Naive thymus-derived CD8-positive, alpha-beta T cell (primary cell): Measurements from ENCODE around the gene LRRC63. TPM values are rescaled to one million over a fixed set of nuclear protein-coding genes. Genes with fewer than 3 reads are reported as not detected.
A peak's percentile ranks its signal among the peaks of the same experiment; 100 is the strongest.
"Not testable (repeated sequence)": the region's sequence is repeated elsewhere in the genome, so short reads cannot be mapped to it uniquely, and the experiment has no call there.

Source experiments
- ATAC-seq, 2 donors: fragments of 150-1000 bp; cut with Tn5 transposase in 1 of 2; sonication (Bioruptor Pico), chemical (Tn5 transposase) in 1 of 2; 1 replicate in 1 of 2; 2 replicates in 1 of 2; pipeline ENCODE4 v1.10.0; 2021; ENCODE audit warnings: mild to moderate bottlenecking in 2 of 2, moderate library complexity in 2 of 2
- POLR2A ChIA-PET: fragments of 350-600 bp; sonication (Branson Sonifier 250); formaldehyde crosslinking; loops from one replicate; lab custom pipeline; 2021; ENCODE audit warnings: antibody characterized with exemption; lab: Charles Lee
- DNase-seq, 10 donors: peaks; one replicate each; pipeline versions ENCODE4 v3.0.0 to v3.0.0-alpha.2; 2020 to 2022
- H3K27ac Mint-ChIP-seq, 10 donors: one replicate each; pipeline ENCODE4 v1.8.0; 2020 to 2022; ENCODE audit warnings: mild to moderate bottlenecking in 10 of 10, mixed read lengths in 10 of 10, moderate library complexity in 4 of 10, inconsistent platforms in 1 of 10
- H3K27me3 Mint-ChIP-seq, 5 donors: one replicate each; pipeline ENCODE4 v1.8.0; 2021 to 2022; ENCODE audit warnings: mixed read lengths in 5 of 5
- H3K36me3 Mint-ChIP-seq, 3 donors: one replicate each; pipeline ENCODE4 v1.8.0; 2020 to 2022; ENCODE audit warnings: mixed read lengths in 3 of 3, mild to moderate bottlenecking in 2 of 3, inconsistent platforms in 1 of 3
- H3K4me1 Mint-ChIP-seq, 4 donors: one replicate each; pipeline ENCODE4 v1.8.0; 2021 to 2022; ENCODE audit warnings: mixed read lengths in 4 of 4
- H3K4me3 Mint-ChIP-seq, 10 donors: one replicate each; pipeline ENCODE4 v1.8.0; 2020 to 2022; ENCODE audit warnings: mild to moderate bottlenecking in 10 of 10, mixed read lengths in 10 of 10, moderate library complexity in 6 of 10, inconsistent platforms in 1 of 10
- H3K9me3 Mint-ChIP-seq, 9 donors: one replicate each; pipeline ENCODE4 v1.8.0; 2020 to 2022; ENCODE audit warnings: mixed read lengths in 9 of 9, mild to moderate bottlenecking in 3 of 9, inconsistent platforms in 1 of 9, moderate library complexity in 1 of 9
- polyA plus RNA-seq, 3 donors: library from polyadenylated mRNA; unstranded; fragments of 300-500 nt; fragmentation: Illumina TruSeq; gene quantifications; one replicate each; pipeline ENCODE4 v1.2.3, GENCODE V29; 2021
- total RNA-seq, 8 experiments: library from RNA in 2 of 8; stranded (reverse) in 2 of 8; gene quantifications; one replicate each; pipeline ENCODE4 v1.2.3 and lab custom pipeline; 2021 to 2026

Gene LRRC63
- total and polyA plus RNA-seq, 5 experiments from 2014 or later, result 0.22 to 0.62 (median 0.37) TPM; not detected in 1

DNA sequence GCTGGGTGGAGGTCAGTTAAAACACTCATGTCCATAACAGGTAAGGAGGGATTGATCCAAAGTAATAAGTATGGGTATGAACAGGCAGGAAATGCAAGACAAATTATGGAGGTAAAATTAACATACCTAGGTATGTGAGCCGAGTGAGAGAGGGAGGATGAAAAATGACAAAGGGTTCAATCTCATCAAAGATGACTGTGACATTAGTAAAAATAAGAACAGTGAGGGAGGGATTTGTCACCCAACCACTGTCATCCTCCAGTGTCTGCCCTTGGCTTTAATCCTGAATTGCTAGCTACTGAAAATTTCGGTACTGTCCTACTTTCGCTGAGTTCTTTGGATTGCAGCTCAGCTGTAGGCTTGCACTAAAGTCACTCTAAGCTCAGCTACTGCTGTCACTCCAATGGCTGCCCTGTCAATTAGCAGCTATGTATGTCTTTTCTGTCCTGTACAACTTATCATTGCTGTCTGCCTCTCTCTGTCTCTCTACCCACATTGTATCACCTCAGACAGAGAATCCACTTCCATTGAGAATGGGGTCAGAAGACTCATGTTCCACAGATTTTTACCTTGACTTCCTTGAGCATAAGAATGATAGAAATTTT is 62.5 kb downstream of the LRRC63 start:
- DNase-seq (no peak), ATAC-seq (no peak)
- H3K9me3 Mint-ChIP-seq, result no peaks in the 10 kb centered on the region
- peak overlapping the region in 1 of 10 donors; percentile 4 for H3K27ac Mint-ChIP-seq
- no peaks in the 10 kb centered on the region for H3K36me3 Mint-ChIP-seq
- no peak overlapping the region for H3K4me3 Mint-ChIP-seq
- peaks cover 0 to 2% (median 0%) of the 10 kb centered on the region in 5 donors for H3K27me3 Mint-ChIP-seq
- H3K4me1 Mint-ChIP-seq, result peaks cover 0 to 8% (median 4%) of the 10 kb centered on the region in 4 donors
- POLR2A ChIA-PET, result no interaction called here

DNA sequence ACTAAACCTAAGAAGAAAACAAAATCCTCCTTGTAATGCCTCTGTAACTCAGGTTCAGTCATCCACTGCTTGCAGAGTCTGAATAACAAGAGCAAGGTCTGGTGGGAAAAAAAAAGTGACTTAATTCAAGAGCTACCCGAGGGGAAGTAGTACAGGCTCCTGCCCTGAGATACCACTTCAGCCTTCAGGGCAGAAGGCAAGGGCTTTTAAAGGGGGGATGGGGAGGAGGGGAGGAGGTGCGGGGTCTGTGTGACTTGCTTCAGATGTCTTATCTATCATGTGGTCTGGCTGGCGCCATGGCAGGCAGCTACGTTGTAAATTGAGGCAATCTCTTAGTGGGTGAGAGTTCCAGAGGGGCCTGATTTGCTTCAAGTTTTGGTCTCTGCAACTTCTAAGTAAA is 66.7 kb downstream of the LRRC63 start:
- Mint-ChIP-seq H3K4me1 (peaks cover 0 to 8% (median 4%) of the 10 kb centered on the region in 4 donors), H3K27me3 (no peaks in the 10 kb centered on the region), H3K27ac (peak overlapping the region in 4 of 10 donors; percentile 5 to 74 (median 42)), H3K4me3 (no peak overlapping the region), H3K9me3 (no peaks in the 10 kb centered on the region), H3K36me3 (no peaks in the 10 kb centered on the region)
- POLR2A ChIA-PET, result no interaction called here
- DNase-seq (no peak), ATAC-seq (peak in 1 of 2 donors; percentile 33)

DNA sequence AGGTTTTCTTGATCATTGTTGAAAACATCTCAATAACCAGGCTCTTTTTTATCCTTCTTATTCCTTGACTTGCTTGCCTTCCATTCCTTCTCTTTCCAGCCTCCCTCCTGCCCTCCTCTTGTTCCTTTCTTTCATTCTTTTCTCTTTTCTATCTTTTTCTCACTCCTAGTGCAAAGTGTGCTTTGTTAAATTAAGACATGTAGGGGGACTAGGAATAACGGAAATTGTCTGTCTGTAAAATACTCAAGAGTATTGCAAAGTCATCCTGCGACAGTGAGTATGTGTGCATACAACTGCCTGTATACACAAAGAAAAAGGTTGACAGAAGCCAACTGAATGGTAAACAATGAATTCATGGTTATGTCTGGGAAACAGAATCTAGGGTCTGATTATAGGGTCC is 70.1 kb downstream of the LRRC63 start:
- Mint-ChIP-seq H3K27me3 (no peaks in the 10 kb centered on the region), H3K4me3 (no peak overlapping the region), H3K4me1 (peaks cover 0 to 8% (median 4%) of the 10 kb centered on the region in 4 donors), H3K27ac (peak overlapping the region in 2 of 10 donors; percentile 3 to 10), H3K36me3 (no peaks in the 10 kb centered on the region), H3K9me3 (no peaks in the 10 kb centered on the region)
- ATAC-seq (no peak), DNase-seq (no peak)
- POLR2A ChIA-PET, result no interaction called here

DNA sequence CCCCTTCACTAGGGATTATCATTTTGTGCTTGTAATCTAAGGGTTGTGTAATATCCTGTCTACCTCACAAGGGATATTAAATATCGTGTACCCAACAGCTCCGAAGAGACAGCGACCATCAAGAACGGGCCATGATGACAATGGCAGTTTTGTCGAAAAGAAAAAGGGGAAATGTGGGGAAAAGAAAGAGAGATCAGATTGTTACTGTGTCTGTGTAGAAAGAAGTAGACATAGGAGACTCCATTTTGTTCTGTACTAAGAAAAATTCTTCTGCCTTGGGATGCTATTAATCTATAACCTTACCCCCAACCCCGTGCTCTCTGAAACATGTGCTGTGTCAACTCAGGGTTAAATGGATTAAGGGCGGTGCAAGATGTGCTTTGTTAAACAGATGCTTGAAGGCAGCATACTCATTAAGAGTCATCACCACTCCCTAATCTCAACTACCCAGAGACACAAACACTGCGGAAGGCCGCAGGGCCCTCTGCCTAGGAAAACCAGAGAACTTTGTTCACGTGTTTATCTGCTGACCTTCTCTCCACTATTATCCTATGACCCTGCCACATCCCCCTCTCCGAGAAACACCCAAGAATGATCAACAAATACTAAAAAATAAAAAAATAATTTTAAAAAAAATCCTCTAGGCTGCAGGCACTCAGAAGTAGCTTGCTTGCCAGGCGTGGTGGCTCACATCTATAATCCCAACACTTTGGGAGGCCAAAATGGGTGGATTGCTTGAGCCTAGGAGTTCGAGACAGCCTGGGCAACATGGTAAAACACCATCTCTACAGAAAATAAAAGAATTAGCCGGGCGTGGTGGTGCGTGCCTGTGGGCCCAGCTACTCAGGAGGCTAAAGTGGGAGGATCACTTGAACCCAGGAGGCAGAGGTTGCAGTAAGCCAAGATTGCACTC is 72.4 kb downstream of the LRRC63 start:
- H3K36me3 Mint-ChIP-seq, DNase-seq, H3K9me3 Mint-ChIP-seq, ATAC-seq, H3K4me3 Mint-ChIP-seq, H3K27me3 Mint-ChIP-seq, H3K4me1 Mint-ChIP-seq: not testable (repeated sequence)
- POLR2A ChIA-PET, result interaction anchor here (0.6 kb wide), 1 partner anchor 110 kb away, joined by 5 read pairs; no protein-coding TSS in a partner anchor
- peak overlapping the region in 1 of 10 donors; percentile 60 for H3K27ac Mint-ChIP-seq

DNA sequence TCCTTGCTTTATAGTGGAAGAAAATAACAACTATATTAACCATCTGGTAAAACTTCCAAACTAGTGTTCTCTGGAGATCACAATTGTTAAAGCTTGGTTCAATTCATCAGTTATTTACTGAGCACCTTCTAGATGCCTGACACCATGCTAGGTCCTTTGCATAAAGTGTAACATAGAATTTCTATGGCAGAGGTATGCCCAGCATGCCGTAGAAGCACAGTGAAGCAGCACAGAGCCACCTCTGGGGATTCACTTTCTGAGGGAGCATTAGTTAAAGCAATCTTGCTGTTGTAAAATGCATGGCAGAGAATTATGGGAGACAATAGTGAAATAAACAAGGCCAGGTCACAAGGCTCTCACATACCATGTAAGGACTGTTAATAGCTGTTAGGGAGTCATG is 75.2 kb downstream of the LRRC63 start:
- Mint-ChIP-seq H3K9me3 (no peaks in the 10 kb centered on the region), H3K4me1 (peaks cover 3 to 14% (median 8%) of the 10 kb centered on the region in 4 donors), H3K27me3 (no peaks in the 10 kb centered on the region), H3K4me3 (no peak overlapping the region), H3K27ac (no peak overlapping the region), H3K36me3 (no peaks in the 10 kb centered on the region)
- POLR2A ChIA-PET, result no interaction called here
- ATAC-seq, result no peak
- no peak for DNase-seq

DNA sequence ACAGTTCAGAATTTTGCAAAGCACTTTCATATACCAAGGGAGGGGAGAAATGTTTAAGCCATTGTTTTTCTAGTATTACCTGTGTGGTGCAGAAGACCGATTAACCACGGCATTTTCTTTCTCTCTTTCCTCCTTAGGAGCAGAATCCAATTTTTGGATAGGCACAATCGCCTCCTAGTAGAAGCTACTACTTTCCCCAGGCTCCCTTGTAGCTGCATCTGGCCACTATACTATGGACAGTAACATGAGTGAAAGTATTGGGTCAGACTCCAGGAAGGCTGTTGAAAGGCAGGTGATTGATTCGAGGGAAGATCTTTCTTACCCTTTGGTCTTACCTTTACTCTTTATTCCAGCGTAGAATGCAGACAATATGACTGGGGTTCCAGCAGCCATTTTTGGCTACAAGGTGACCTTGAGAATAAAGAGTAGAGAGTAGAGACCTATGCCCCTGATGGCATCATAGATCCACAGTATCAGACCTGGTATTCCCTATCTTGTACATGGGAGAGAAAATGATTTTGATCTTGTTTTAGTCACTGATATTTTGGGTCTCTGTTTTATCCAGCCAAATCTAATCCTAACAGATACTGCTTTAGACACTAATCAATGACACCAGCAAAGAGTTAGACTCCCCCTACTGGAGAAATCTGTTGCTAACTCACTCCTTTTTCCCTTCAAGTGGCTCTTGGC is 77.0 kb downstream of the LRRC63 start:
- POLR2A ChIA-PET, result interaction anchor here (0.7 to 1.0 kb wide), 2 partner anchors 33 to 113 kb away, joined by 3 to 8 read pairs; no protein-coding TSS in a partner anchor
- H3K27me3 Mint-ChIP-seq, result no peaks in the 10 kb centered on the region
- no peaks in the 10 kb centered on the region for H3K9me3 Mint-ChIP-seq

DNA sequence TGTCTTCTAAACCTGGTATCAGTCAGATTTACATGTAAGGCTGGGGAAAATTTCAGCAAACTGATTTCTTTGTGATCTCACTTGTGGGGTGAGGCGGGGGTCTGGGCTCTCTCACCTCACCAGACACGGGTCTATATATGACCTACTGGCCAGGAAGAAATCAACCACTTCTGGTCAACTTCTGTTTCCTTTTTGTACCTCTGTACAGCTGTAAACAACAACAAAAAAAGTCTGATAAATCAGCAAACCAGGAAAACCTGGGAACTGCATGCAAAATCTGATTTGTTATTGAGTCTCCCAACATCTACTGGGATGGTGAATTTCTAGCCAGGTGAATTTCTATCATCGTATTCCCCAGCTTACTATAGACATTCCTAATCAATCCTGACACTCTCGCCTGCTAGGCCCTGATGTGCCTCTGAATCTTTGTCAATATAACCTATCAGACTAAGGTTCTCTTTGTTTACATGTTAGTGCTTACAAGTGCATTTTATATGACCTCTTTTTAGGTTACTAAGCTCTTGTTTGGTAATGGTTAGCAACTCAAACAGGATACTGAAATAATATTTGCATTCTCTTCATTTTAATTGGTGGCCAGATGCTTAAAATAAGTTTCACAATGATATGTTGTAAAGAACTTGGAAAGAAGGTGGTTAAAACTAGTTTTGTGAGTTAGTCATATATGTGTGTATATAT is 77.7 kb downstream of the LRRC63 start:
- Mint-ChIP-seq H3K9me3 (no peaks in the 10 kb centered on the region), H3K4me1 (peaks cover 15 to 32% (median 24%) of the 10 kb centered on the region in 4 donors), H3K27me3 (no peaks in the 10 kb centered on the region), H3K27ac (peak overlapping the region in 5 of 10 donors; percentile 5 to 61 (median 21)), H3K4me3 (no peak overlapping the region), H3K36me3 (no peaks in the 10 kb centered on the region)
- DNase-seq, result no peak
- no peak for ATAC-seq
- POLR2A ChIA-PET, result interaction anchor here (0.5 to 1.2 kb wide), 5 partner anchors 10 to 128 kb away, joined by 3 to 8 read pairs (median 3); no protein-coding TSS in a partner anchor

More for the DNA sequence above, 77.0 kb downstream of the LRRC63 start:
- H3K4me3 Mint-ChIP-seq, result no peak overlapping the region
- H3K27ac Mint-ChIP-seq, result peak overlapping the region in 6 of 10 donors; percentile 5 to 61 (median 22)
- H3K36me3 Mint-ChIP-seq, result no peaks in the 10 kb centered on the region
- peak; percentile 85 to 87 for ATAC-seq
- peak in 5 of 10 donors; percentile 12 to 74 (median 69) for DNase-seq
- peaks cover 12 to 25% (median 19%) of the 10 kb centered on the region in 4 donors for H3K4me1 Mint-ChIP-seq

DNA sequence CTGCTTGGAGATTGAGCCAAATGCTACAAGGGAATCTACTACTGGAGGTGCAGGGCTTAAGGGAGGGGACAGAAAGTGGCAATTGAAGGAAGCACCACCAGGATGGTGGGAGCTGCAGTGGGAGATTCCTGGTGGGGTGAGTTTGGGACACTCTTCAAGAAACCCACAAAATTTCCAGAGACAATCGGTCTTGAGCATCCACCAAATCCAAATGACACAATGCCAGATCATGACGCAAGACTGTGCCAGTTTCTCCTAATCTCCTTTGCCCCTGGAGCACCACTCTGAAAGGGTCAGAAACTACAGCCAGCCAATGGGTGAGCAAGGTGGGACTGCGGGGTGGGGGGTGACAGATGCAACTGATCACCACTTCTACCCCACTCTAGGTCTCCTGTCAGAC is 78.7 kb downstream of the LRRC63 start:
- POLR2A ChIA-PET, result interaction anchor here (0.7 to 1.2 kb wide), 2 partner anchors 9 to 86 kb away, joined by 3 read pairs; no protein-coding TSS in a partner anchor
- no peaks in the 10 kb centered on the region for H3K27me3 Mint-ChIP-seq
- H3K36me3 Mint-ChIP-seq, result no peaks in the 10 kb centered on the region
- peak overlapping the region in 4 of 10 donors; percentile 11 to 66 (median 22) for H3K27ac Mint-ChIP-seq
- H3K9me3 Mint-ChIP-seq, result no peaks in the 10 kb centered on the region
- H3K4me3 Mint-ChIP-seq, result no peak overlapping the region
- H3K4me1 Mint-ChIP-seq, result peaks cover 15 to 40% (median 34%) of the 10 kb centered on the region in 4 donors
- no peak for DNase-seq
- ATAC-seq, result no peak

DNA sequence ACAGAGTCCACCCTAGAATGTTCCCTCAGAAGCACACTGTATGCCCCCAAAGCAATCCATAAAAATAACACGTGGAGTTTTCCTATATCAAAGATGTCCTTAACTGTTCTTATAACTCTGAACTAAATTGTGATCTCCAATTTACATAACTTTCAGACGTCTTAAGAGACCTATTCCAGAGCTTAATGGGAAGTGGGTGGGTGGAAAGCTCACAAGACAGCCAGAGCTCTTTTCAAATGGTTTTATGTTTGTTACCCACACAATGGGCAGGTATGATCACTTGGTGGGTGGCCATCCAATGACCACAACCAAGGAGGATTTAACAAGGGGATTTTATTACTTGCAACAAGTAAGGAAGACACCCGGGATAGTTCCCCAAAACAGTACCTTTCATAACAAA is 81.7 kb downstream of the LRRC63 start:
- peaks cover 29 to 70% (median 64%) of the 10 kb centered on the region in 4 donors for H3K4me1 Mint-ChIP-seq
- POLR2A ChIA-PET, result interaction anchor here (0.7 to 5.9 kb wide), 2 partner anchors 27 to 133 kb away, joined by 3 to 74 read pairs; no protein-coding TSS in a partner anchor
- peak overlapping the region in 7 of 10 donors; percentile 34 to 71 (median 61) for H3K4me3 Mint-ChIP-seq
- DNase-seq (no peak), ATAC-seq (no peak)
- no peaks in the 10 kb centered on the region for H3K27me3 Mint-ChIP-seq
- no peaks in the 10 kb centered on the region for H3K36me3 Mint-ChIP-seq
- peak overlapping the region; percentile 83 to 96 (median 93) for H3K27ac Mint-ChIP-seq
- H3K9me3 Mint-ChIP-seq, result no peaks in the 10 kb centered on the region

DNA sequence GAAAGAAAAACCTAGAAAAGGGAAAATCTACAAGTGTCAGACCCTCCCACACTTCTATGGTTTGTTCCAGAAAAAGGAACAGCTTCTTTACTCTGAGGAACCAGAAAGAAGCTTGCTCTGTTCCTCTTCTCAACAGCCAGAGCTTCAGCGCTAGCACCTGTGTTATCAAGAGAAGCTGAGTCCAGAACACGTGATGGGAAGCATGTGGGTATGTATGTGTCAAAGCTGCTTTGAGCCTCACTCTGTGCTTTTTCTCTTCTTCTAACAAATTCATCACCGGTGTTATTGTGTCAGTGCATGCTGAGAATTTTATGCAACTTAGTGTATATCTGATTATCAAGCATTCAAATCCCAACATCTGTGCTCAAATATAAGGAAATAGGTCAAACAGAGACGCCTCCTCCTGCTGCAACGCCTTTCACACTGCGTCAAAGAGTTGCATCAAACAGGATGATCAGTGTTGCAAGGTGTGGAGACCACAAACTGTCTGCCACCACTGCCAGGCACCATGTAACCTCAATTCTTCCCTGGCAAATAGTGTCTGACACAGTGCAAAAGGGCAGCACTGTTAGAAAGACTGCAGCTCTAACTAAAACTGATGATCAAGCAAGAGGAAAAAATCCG is 83.9 kb downstream of the LRRC63 start:
- Mint-ChIP-seq H3K27ac (peak overlapping the region; percentile 85 to 98 (median 96)), H3K9me3 (peaks cover 0 to 11% (median 1%) of the 10 kb centered on the region in 9 donors), H3K4me3 (peak overlapping the region; percentile 38 to 84 (median 72)), H3K36me3 (peaks cover 0 to 16% (median 4%) of the 10 kb centered on the region in 3 donors), H3K4me1 (peaks cover 33 to 65% (median 63%) of the 10 kb centered on the region in 4 donors), H3K27me3 (no peaks in the 10 kb centered on the region)
- DNase-seq (peak in 9 of 10 donors; percentile 27 to 91 (median 76)), ATAC-seq (peak; percentile 88 to 90)
- POLR2A ChIA-PET, result interaction anchor here (0.7 to 5.9 kb wide), 15 partner anchors 9 to 243 kb away, joined by 3 to 74 read pairs (median 7); partner anchors contain the start of genes LCP1 and ZC3H13
